ENCODE data around the gene DTNB.
"Not testable (repeated sequence)": the region's sequence is repeated elsewhere in the genome, so short reads cannot be mapped to it uniquely, and the experiment has no call there.

The DTNB gene

GRCh38 chr2:25620077-25620476, 53.3 kb downstream of the DTNB start:
- DNase-seq = no peak

GRCh38 chr2:25619185-25619584, 54.2 kb downstream of the DTNB start:
- no peak for DNase-seq

- no peak for DNase-seq
Observed at GRCh38 chr2:25618676-25619075, 54.7 kb downstream of the DTNB start.

- DNase-seq = no peak
Observed at GRCh38 chr2:25617948-25618646, 55.3 kb downstream of the DTNB start.

GRCh38 chr2:25615920-25616319, 57.5 kb downstream of the DTNB start:
- DNase-seq = no peak

- DNase-seq = no peak
Observed at GRCh38 chr2:25615386-25615785, 58.0 kb downstream of the DTNB start.

GRCh38 chr2:25614711-25615110, 58.7 kb downstream of the DTNB start:
- DNase-seq = no peak

- no peak for DNase-seq
Observed at GRCh38 chr2:25608718-25609117, 64.7 kb downstream of the DTNB start.

GRCh38 chr2:25606892-25607291, 66.5 kb downstream of the DTNB start:
- DNase-seq = peak; percentile 51

GRCh38 chr2:25602333-25602723, 71.0 kb downstream of the DTNB start:
- no peak for DNase-seq

- DNase-seq = not testable (repeated sequence)
Observed at GRCh38 chr2:25601711-25602332, 71.6 kb downstream of the DTNB start.

- DNase-seq = no peak
Observed at GRCh38 chr2:25598911-25599310, 74.5 kb downstream of the DTNB start.

GRCh38 chr2:25598332-25598731, 75.0 kb downstream of the DTNB start:
- no peak for DNase-seq

GRCh38 chr2:25597881-25598280, 75.5 kb downstream of the DTNB start:
- no peak for DNase-seq

GRCh38 chr2:25596516-25597244, 76.7 kb downstream of the DTNB start:
- DNase-seq = no peak

- DNase-seq = no peak
Observed at GRCh38 chr2:25595393-25595792, 78.0 kb downstream of the DTNB start.

GRCh38 chr2:25594991-25595390, 78.4 kb downstream of the DTNB start:
- no peak for DNase-seq

- no peak for DNase-seq
Observed at GRCh38 chr2:25592766-25593292, 80.5 kb downstream of the DTNB start.

GRCh38 chr2:25590921-25591505, 82.4 kb downstream of the DTNB start:
- DNase-seq = no peak

GRCh38 chr2:25589676-25590205, 83.6 kb downstream of the DTNB start:
- no peak for DNase-seq

GRCh38 chr2:25588576-25588975, 84.8 kb downstream of the DTNB start:
- no peak for DNase-seq

- DNase-seq = no peak
Observed at GRCh38 chr2:25587361-25587760, 86.0 kb downstream of the DTNB start.

- DNase-seq = no peak
Observed at GRCh38 chr2:25586726-25587144, 86.6 kb downstream of the DTNB start.

All from NCI-H82 (cell line).